Activated T-cell treated with anti-CD3 and anti-CD28 coated beads, Interleukin-2, amount 50 U/mL, for 1 hour (primary cell): ENCODE data around the gene GSTA3.
"Not testable (repeated sequence)": the region's sequence is repeated elsewhere in the genome, so short reads cannot be mapped to it uniquely, and the experiment has no call there.

Experiments
- DNase-seq: peaks from one replicate; pipeline ENCODE4 v3.0.0-alpha.2; 2020

Gene GSTA3

DNA sequence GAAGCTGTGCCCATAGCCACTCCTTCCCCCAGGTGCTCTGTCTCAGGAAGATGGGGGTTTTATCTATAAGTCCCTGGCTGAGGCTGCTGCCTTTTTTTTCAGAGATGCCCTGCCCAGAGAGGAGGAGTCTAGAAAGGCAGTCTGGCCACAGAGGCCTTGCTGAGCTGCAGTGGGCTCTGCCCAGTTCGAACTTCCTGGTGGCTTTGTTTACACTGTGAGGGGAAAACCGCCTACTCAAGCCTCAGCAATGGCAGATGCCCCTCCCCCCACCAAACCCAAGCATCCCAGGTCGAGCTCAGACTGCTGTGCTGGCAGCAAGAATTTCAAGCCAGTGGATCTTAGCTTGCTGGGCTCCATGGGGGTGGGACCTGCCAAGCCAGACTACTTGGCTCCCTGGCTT, 53.4 kb downstream of the GSTA3 start:
- DNase-seq: not testable (repeated sequence)

DNA sequence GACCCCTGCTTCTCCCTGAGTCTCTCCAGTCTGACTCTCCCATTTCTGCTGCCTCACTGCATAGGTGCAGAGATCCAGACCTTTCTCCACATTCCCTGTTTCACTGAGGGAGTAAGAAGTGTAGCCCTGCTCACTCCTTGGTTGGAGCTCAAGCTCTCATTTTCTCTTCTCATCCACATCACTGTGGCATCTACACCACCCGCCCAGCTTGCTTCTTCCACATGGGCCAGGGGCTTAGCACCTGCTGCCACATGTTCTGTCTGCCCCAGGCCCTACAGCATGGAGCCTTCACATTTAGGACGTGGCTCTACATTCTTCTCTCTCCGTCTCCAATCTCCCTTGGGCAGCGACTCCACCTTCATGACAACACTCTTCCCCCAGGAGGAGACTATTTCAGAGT, 60.4 kb downstream of the GSTA3 start:
- no peak for DNase-seq
